Ammon's horn (tissue), 1 donor: ENCODE data around the gene BEST1.

Source experiments
- DNase-seq: peaks from one replicate; pipeline ENCODE4 v3.0.0-alpha.2; 2016; ENCODE audit warnings: low spot score

Gene BEST1

GRCh38 chr11:61950035-61950547 is at the start of gene BEST1:
TSS of gene BEST1 (plus strand) at chr11:61950351. CDS start at chr11:61951807, 1,456 bp downstream.
- DNase-seq = peak; percentile 87

- no peak for DNase-seq
Measured at GRCh38 chr11:61901397-61901796, 48.8 kb upstream of the BEST1 start.

- DNase-seq = no peak
Measured at GRCh38 chr11:61902313-61902712, 47.8 kb upstream of the BEST1 start.

DNA sequence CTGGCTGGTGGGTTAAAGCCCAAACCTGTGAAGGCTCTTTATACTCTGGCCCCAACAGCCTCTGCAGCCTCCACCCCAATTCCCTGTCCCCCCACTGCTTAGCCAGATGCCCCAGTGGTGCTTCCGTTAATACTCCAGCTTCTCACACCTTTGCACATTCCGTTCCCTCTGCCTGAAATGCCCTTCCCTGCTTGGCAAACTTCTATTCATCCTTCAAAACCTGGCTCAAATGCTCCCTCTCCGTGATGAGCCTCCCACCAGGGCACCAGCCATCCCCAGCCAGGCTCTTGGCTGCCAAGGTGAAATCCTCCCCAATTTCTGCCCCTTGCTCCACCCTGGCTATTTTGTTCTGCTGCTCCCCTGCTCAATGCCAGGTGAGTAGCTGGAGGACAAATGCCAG is 46.3 kb upstream of the BEST1 start:
- DNase-seq = no peak

DNA sequence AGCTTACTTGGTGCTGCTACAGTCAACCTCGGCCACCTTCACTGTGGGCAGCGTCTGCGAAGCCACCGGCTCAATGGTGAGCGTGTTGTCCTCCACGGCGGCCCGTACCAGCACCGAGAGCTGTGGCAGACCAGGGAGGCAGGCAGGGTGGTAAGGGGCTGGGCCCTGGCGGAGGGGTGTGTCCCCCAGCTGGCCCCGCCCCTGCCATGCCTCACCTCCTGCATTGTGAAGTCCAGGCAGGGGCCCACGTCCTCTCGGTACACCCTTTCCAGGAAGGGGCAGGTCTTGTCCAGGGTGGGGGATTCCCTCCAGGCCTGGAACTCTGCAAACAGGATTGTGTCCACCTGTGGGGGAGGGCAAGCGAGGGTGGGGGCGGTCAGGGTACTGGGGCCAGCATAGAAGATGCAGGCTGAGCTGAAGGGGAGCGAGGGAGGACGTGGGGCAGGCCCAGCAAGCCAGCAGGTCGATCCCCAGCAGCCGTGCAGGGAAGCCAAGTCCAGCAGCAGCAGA is 45.6 kb upstream of the BEST1 start:
- no peak for DNase-seq

DNA sequence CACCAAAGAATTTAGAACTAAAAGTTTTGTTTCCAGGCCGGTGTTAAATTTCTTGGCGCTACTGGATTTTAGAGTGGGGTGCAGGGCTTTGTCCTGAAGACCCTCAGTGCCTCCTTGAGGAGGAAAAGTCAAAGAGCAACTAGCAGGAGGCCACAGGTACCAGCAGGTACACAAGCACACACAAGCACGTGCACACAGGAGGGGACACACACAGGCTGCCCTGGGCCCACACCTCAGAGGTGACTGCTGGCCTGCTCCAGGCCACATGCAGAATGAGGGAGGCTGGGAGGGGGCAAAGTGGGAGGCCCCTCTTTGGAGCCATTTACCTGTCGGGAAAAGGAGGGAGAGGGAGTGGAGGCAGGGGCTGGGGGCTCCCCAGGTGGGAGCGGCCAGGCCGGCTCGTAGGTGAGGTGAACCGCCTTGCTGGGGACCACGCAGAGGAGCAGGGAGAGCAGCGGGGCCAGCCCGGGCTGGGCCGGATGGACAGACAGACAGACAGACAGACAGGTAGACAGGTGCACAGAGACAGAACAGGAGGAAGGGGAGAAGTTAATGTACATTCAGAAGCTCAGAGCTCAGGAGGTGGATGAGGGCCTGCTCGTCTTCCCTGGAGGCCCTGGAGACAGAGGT is 45.0 kb upstream of the BEST1 start:
- DNase-seq = no peak

GRCh38 chr11:61905801-61906521 is 44.2 kb upstream of the BEST1 start:
- no peak for DNase-seq

- DNase-seq = no peak
Measured at GRCh38 chr11:61906522-61906909, 43.6 kb upstream of the BEST1 start.

DNA sequence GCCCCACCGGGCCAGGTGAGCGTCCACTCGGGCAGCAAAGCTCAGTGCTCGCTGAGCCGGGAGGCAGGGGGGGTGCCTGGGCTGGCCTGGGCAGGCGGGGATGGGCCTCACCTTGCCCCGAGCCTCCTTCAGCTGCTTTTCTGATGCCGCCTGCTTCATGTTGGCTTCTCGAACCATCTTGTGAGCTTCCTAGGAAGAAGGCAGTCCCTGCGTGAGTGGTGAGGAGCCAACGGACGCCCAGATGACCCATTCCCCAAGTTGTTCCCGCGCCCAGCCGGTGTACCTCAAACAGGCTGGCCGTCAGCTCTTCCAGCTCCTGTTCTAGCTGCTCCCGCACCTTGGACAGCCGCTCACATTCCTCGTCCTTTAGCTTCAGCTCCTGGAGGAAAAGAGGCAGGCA is 42.9 kb upstream of the BEST1 start:
- no peak for DNase-seq

DNA sequence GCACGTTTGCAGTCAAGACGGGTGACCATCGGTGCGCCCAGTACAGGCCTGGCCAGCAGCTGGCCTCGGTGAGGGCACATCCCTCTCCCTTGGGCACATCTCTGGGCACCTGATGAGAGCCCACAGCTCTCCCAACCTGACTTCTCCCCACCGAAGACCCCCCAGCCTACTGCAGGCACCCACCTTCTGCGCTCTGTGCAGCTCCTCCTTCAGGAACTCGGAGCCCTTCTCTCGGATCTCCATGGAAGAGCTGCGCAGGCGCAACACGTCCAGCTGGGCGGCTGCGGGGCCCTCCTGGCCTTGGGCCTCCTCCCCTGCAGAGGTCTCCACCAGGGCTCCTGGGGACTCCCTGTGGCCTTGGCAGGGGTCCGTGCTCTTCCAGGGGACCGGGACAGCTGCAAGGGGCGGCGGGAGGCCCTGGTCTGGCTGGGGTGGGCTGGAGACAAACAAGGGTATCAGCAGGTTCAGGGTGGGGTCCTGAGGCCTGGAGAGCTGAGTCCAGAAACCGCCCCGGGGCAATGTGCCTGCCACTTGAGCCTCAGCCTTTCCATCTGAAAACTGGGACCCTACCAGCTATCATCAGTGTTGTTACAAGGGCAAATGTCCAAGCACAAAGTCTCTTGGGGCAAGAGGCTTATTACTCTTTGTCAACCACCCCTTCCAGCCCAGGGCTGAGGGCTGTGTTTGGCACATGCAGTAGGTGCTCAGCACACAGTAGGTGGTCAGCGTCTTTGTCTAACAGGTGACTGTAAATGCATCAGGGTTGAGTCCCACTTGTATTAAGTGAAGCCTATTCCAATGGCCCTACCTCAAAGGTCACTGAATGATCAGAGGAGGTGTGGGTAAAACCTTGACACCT is 42.1 kb upstream of the BEST1 start:
- DNase-seq = no peak

- peak; percentile 47 for DNase-seq
Measured at GRCh38 chr11:61908730-61909316, 41.3 kb upstream of the BEST1 start.

- DNase-seq = no peak
Measured at GRCh38 chr11:61910187-61911127, 39.7 kb upstream of the BEST1 start.

GRCh38 chr11:61911128-61911700 is 38.9 kb upstream of the BEST1 start:
- DNase-seq = no peak

DNA sequence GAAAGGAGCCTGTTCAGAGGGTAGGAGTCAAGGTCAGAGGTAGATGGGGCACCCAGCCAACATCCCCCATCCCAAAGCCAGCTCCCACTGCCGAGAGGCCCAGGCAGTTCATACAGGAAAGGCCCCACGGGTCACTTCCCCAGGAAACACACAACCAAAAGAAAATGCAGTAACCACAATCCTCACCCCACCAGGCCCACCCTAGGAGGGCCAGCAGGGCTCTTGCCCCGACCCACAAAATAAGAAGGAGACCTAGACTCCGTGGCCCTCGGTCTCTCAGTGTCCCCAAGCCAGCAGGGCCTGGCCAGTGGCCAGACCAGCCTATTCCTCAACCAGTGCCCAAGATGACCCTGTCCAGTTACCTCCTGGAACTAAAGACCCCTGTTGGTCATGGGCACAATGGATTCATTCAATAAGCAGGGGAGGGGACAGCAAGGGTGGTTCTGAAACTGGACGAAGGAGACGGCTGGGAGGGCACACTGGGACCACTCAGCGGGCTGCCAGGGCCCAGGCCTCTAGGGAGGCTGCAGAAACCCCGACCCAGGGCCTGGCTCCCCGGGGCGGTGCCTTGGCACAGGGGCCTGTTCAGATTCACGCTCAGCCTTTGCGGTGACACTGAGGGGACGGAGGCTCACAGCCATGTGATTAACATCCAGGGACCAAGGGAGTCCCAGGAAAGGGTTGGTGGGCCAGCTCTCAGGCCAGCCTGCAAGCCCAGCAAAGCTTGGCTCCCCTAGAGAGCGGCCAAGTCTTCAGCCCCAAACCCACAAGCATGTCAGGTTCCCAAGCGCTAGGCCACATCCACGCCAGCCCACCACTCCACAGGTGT is 38.2 kb upstream of the BEST1 start:
- no peak for DNase-seq

DNA sequence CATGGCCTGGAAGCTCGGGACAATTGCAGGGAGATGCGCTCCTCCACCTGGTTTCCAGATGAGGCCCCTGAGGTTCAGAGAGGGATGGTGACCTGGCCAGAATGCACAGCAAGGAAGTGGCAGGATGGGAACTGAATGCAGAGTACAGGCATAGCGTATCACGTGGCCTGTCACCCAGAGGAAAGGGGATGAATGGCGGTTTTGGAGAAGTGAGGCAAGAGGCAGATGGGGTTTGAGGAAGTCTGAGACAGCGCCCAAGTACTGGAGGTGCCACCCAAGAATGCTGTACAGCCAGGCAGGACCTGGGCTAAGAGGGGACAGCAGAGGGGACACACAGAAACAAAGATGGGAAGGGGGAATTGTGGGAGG is 37.6 kb upstream of the BEST1 start:
- DNase-seq = peak; percentile 80

- DNase-seq = no peak
Measured at GRCh38 chr11:61912991-61913698, 37.0 kb upstream of the BEST1 start.

GRCh38 chr11:61913699-61914395 is 36.3 kb upstream of the BEST1 start:
- no peak for DNase-seq

DNA sequence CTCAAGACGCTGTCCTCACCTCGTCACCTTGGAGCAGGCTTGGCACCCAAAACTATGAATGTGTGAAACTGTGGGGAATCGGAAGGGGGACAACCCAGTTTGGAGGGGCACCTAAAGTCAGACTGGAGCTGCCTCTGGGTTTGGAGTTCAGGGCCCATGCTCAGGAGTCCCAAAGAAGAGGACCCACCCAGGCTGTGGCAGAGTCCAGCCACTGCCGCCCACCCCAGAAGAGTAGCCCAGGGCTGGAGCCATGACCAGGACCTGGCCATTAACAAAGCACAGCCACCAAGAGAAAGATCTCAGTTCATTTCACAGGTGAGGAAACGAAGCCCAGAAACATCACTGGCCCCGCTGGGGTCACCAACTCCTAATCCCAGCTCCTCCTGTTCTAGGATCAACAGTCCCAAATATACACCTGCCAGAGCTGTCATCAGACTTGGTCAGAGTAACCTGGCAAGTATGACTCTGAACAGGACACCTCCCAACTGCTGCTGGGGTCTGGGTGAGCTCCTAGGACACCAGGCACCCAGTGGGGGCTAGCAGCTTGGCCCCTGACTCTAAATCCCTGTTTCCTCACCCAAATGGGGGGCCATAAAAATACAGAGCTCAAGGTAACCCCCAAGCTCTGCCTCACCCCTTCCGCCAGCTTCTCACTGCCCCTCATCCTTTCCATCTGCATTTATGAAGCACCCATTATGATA is 35.5 kb upstream of the BEST1 start:
- DNase-seq = no peak
